ENCODE data around the gene RAMACL.

Gene RAMACL

DNA sequence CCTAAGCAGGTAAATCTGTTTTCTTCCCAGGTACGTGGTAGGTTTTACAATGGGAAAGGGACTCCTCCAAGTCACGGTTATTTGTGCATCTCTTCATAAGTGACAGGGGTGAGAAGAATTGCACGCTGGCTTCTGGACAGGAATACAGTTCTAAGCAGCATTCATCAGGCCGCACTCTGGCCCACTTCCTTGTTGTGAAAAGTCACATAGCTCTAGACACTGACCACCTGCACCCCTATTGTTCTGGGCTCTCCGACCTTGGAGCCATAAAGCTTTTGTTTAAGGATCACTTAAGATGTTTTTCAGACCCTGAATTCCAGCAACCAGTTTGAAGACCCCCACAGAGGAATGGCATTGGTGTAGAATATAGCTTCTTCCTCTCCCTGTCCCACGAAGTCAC lies 31.4 kb downstream of the RAMACL start:
- no peak for TF ChIP-seq ZNF121 (tag by site-specific recombination; IDR thresholded peaks at IDR 0.05)
- no peak for TF ChIP-seq ZNF140 (tag by site-specific recombination; IDR thresholded peaks at IDR 0.05)
- TF ChIP-seq, protein P1, sequence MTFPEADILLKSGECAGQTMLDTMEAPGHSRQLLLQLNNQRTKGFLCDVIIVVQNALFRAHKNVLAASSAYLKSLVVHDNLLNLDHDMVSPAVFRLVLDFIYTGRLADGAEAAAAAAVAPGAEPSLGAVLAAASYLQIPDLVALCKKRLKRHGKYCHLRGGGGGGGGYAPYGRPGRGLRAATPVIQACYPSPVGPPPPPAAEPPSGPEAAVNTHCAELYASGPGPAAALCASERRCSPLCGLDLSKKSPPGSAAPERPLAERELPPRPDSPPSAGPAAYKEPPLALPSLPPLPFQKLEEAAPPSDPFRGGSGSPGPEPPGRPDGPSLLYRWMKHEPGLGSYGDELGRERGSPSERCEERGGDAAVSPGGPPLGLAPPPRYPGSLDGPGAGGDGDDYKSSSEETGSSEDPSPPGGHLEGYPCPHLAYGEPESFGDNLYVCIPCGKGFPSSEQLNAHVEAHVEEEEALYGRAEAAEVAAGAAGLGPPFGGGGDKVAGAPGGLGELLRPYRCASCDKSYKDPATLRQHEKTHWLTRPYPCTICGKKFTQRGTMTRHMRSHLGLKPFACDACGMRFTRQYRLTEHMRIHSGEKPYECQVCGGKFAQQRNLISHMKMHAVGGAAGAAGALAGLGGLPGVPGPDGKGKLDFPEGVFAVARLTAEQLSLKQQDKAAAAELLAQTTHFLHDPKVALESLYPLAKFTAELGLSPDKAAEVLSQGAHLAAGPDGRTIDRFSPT (tag by site-specific recombination; IDR thresholded peaks at IDR 0.05), result no peak
- TF ChIP-seq YY2 (tag by site-specific recombination; IDR thresholded peaks at IDR 0.05), result no peak
- no peak for TF ChIP-seq ZFP41 (tag by site-specific recombination; IDR thresholded peaks at IDR 0.05; ENCODE audit: borderline replicate concordance)
- H3K9me3 ChIP-seq (ENCODE audit: control insufficient read depth, insufficient read depth, low read depth, low read length), result no peaks in the 10 kb centered on the region
- no peak overlapping the region for H3K27ac ChIP-seq (ENCODE audit: extremely low read depth, low read depth, low read length)
- H3K4me3 ChIP-seq (ENCODE audit: low read depth, low read length), result no peak overlapping the region
- CTCF ChIA-PET, result interaction anchor here (0.6 to 1.0 kb wide), 5 partner anchors 18 to 461 kb away, joined by 3 to 4 read pairs (median 3); no protein-coding TSS in a partner anchor
- no peaks in the 10 kb centered on the region for H3K36me3 ChIP-seq (ENCODE audit: control insufficient read depth in 2 of 2, insufficient read depth in 1 of 2, low read length in 2 of 2)
- POLR2A ChIA-PET, result no interaction called here
- no peaks in the 10 kb centered on the region for H3K4me1 ChIP-seq (ENCODE audit: control insufficient read depth, insufficient read depth, low read length)

DNA sequence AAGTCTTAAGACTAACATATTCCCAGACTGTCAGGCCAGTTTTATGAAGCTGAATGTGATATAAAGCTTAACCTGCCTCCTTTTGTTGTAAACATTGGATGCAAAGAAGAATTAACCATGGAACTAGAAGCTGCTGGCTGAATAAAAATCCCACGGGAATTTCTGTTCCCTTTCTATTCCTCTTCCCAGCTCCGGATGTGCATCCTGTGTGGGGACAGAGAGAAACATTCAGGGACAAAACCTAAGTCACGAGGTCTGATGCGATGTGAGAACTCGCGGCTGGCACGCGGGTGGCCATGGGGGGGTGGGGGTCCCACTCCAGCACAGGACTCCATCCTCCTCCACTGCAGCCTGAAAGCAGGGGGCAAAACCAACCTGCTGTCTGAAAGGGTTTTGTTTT lies 32.2 kb downstream of the RAMACL start:
- Histone ChIP-seq H3K9me3 (ENCODE audit: control insufficient read depth, insufficient read depth, low read depth, low read length) (no peaks in the 10 kb centered on the region), H3K4me3 (ENCODE audit: low read depth, low read length) (no peak overlapping the region), H3K27ac (ENCODE audit: extremely low read depth, low read depth, low read length) (no peak overlapping the region), H3K4me1 (ENCODE audit: control insufficient read depth, insufficient read depth, low read length) (no peaks in the 10 kb centered on the region), H3K36me3 (ENCODE audit: control insufficient read depth in 2 of 2, insufficient read depth in 1 of 2, low read length in 2 of 2) (no peaks in the 10 kb centered on the region)
- TF ChIP-seq, protein P2, sequence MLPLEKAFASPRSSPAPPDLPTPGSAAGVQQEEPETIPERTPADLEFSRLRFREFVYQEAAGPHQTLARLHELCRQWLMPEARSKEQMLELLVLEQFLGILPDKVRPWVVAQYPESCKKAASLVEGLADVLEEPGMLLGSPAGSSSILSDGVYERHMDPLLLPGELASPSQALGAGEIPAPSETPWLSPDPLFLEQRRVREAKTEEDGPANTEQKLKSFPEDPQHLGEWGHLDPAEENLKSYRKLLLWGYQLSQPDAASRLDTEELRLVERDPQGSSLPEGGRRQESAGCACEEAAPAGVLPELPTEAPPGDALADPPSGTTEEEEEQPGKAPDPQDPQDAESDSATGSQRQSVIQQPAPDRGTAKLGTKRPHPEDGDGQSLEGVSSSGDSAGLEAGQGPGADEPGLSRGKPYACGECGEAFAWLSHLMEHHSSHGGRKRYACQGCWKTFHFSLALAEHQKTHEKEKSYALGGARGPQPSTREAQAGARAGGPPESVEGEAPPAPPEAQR (tag by site-specific recombination; IDR thresholded peaks at IDR 0.05), result no peak
- no peak for TF ChIP-seq ZNF548 (tag by site-specific recombination; IDR thresholded peaks at IDR 0.05)
- TF ChIP-seq, protein P3, sequence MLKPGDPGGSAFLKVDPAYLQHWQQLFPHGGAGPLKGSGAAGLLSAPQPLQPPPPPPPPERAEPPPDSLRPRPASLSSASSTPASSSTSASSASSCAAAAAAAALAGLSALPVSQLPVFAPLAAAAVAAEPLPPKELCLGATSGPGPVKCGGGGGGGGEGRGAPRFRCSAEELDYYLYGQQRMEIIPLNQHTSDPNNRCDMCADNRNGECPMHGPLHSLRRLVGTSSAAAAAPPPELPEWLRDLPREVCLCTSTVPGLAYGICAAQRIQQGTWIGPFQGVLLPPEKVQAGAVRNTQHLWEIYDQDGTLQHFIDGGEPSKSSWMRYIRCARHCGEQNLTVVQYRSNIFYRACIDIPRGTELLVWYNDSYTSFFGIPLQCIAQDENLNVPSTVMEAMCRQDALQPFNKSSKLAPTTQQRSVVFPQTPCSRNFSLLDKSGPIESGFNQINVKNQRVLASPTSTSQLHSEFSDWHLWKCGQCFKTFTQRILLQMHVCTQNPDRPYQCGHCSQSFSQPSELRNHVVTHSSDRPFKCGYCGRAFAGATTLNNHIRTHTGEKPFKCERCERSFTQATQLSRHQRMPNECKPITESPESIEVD (tag by site-specific recombination; IDR thresholded peaks at IDR 0.05), result no peak
- no peak for TF ChIP-seq ZBTB21 (tag by site-specific recombination; IDR thresholded peaks at IDR 0.05)
- TF ChIP-seq, protein P4, sequence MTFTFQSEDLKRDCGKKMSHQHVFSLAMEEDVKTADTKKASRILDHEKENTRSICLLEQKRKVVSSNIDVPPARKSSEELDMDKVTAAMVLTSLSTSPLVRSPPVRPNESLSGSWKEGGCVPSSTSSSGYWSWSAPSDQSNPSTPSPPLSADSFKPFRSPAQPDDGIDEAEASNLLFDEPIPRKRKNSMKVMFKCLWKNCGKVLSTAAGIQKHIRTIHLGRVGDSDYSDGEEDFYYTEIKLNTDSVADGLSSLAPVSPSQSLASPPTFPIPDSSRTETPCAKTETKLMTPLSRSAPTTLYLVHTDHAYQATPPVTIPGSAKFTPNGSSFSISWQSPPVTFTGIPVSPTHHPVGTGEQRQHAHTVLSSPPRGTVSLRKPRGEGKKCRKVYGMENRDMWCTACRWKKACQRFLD (tag by site-specific recombination; IDR thresholded peaks at IDR 0.05), result no peak
- TF ChIP-seq, protein P5, sequence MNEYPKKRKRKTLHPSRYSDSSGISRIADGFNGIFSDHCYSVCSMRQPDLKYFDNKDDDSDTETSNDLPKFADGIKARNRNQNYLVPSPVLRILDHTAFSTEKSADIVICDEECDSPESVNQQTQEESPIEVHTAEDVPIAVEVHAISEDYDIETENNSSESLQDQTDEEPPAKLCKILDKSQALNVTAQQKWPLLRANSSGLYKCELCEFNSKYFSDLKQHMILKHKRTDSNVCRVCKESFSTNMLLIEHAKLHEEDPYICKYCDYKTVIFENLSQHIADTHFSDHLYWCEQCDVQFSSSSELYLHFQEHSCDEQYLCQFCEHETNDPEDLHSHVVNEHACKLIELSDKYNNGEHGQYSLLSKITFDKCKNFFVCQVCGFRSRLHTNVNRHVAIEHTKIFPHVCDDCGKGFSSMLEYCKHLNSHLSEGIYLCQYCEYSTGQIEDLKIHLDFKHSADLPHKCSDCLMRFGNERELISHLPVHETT (tag by site-specific recombination; IDR thresholded peaks at IDR 0.05), result no peak
- TF ChIP-seq ZNF239 (tag by site-specific recombination; IDR thresholded peaks at IDR 0.05), result no peak
- no peak for TF ChIP-seq YY2 (tag by site-specific recombination; IDR thresholded peaks at IDR 0.05)
- POLR2A ChIA-PET, result no interaction called here
- CTCF ChIA-PET, result interaction anchor here (0.6 kb wide), 1 partner anchor 462 kb away, joined by 3 read pairs; no protein-coding TSS in a partner anchor

DNA sequence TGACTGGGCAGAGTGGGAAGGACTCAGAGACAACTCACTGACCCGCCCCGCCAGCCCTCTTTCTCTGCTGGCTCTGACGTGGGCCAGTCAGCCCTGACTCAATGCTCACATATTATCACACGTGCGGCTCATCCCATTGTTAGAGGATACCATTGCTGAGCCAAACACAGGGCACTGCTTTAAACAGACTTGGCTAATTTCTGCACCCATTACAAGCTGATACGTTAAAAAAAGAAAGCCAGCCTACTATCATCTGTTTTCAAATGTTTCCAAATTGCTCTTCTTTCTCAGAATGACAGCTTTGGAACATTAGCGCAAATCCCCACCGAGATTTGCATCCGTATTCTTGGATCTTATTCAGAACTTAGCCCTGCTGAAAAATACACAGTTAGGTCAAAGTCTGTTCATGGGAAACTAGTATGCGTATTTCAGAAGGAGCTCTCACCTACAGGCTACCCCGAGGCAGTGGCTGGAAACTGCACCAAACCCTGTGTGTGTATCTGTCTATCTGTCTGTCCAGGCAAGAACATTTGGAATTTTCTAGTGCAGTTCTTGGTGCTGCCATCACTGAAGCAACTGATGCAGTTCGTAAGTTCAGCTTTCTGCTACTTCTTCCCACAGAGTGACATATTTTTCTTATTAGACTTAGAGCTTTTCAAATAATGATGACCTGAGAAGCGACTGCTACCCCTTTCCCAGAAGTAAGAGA lies 32.8 kb downstream of the RAMACL start:
- CTCF ChIA-PET, result interaction anchor here (0.6 to 1.0 kb wide), 2 partner anchors 219 to 240 kb away, joined by 3 read pairs; no protein-coding TSS in a partner anchor
- no peaks in the 10 kb centered on the region for H3K36me3 ChIP-seq (ENCODE audit: control insufficient read depth in 2 of 2, insufficient read depth in 1 of 2, low read length in 2 of 2)
- H3K4me3 ChIP-seq (ENCODE audit: low read depth, low read length), result no peak overlapping the region
- POLR2A ChIA-PET, result no interaction called here
- no peaks in the 10 kb centered on the region for H3K4me1 ChIP-seq (ENCODE audit: control insufficient read depth, insufficient read depth, low read length)
- no peaks in the 10 kb centered on the region for H3K9me3 ChIP-seq (ENCODE audit: control insufficient read depth, insufficient read depth, low read depth, low read length)
- no peak for TF ChIP-seq ZNF112 (tag by site-specific recombination; IDR thresholded peaks at IDR 0.05)
- TF ChIP-seq, protein P6, sequence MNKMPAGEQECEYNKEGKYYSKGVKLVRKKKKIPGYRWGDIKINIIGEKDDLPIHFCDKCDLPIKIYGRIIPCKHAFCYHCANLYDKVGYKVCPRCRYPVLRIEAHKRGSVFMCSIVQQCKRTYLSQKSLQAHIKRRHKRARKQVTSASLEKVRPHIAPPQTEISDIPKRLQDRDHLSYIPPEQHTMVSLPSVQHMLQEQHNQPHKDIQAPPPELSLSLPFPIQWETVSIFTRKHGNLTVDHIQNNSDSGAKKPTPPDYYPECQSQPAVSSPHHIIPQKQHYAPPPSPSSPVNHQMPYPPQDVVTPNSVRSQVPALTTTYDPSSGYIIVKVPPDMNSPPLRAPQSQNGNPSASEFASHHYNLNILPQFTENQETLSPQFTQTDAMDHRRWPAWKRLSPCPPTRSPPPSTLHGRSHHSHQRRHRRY (tag by site-specific recombination; IDR thresholded peaks at IDR 0.05), result no peak
- H3K27ac ChIP-seq (ENCODE audit: extremely low read depth, low read depth, low read length), result no peak overlapping the region
